ENCODE results near the gene CALD1. TPM values are rescaled to one million over a fixed set of nuclear protein-coding genes. Genes with fewer than 3 reads are reported as not detected.

CALD1 gene
- total and polyA plus RNA-seq, 8 donors, result 137 to 248 (median 224) TPM

DNA sequence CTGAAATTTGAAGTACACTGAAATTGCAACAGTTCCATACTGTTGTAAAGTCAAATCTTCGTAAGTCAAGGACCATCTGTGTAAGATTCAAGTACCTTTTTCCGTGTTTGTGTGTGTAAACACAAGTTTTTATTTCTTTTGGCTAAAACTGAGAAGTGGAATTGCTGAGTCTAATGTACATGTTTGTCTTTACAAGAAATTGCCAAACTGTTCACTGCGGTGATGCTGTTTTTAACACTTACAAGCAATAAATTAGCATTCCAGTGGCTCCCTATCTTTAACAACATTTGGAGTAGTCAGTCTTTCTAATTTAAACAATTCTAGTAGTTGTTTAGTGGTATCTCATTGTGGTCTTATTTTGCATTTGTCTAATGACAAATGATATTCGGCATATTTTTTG lies 23.3 kb downstream of the CALD1 start:
- H3K9me3 ChIP-seq, result peaks cover 0 to 3% of the 10 kb centered on the region in 2 donors
- TF ChIP-seq, protein P1, sequence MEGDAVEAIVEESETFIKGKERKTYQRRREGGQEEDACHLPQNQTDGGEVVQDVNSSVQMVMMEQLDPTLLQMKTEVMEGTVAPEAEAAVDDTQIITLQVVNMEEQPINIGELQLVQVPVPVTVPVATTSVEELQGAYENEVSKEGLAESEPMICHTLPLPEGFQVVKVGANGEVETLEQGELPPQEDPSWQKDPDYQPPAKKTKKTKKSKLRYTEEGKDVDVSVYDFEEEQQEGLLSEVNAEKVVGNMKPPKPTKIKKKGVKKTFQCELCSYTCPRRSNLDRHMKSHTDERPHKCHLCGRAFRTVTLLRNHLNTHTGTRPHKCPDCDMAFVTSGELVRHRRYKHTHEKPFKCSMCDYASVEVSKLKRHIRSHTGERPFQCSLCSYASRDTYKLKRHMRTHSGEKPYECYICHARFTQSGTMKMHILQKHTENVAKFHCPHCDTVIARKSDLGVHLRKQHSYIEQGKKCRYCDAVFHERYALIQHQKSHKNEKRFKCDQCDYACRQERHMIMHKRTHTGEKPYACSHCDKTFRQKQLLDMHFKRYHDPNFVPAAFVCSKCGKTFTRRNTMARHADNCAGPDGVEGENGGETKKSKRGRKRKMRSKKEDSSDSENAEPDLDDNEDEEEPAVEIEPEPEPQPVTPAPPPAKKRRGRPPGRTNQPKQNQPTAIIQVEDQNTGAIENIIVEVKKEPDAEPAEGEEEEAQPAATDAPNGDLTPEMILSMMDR (IDR thresholded peaks at IDR 0.05), result no peak
- no peak overlapping the region for H3K4me3 ChIP-seq
- no peaks in the 10 kb centered on the region for H3K36me3 ChIP-seq
- H3K27me3 ChIP-seq, result no peaks in the 10 kb centered on the region
- intact Hi-C loops (cut with DNase I), result no loop called here
- DNase-seq (no peak), ATAC-seq (no peak)
- H3K4me1 ChIP-seq, result no peaks in the 10 kb centered on the region
- no peak overlapping the region for H3K27ac ChIP-seq

DNA sequence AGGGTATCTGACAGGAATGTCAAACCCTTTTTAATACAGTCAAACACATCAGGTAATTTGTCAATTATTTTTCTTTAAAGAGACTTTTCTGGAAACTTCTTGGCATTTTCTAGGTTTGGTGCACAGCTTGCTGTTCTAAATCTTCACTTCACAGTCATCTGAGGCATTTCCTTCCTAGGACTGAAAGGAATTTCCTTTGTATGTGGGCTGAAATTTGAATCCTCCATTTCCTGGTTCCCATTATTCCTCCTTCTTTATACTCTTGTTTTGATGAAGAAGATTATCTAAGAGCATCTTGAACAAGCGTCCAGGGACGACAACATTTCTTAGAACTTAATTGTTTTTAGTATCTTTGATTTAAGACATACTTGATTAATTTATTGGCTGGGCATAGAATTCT lies 24.9 kb downstream of the CALD1 start:
- H3K27me3 ChIP-seq, result no peaks in the 10 kb centered on the region
- peaks cover 0 to 3% of the 10 kb centered on the region in 2 donors for H3K9me3 ChIP-seq
- peak overlapping the region in 1 of 2 donors; percentile 11 for H3K27ac ChIP-seq
- TF ChIP-seq, protein P1 (IDR thresholded peaks at IDR 0.05), result no peak
- no peak overlapping the region for H3K4me3 ChIP-seq
- ATAC-seq (no peak), DNase-seq (no peak)
- intact Hi-C loops (cut with DNase I), result no loop called here
- no peaks in the 10 kb centered on the region for H3K36me3 ChIP-seq
- H3K4me1 ChIP-seq, result no peaks in the 10 kb centered on the region

DNA sequence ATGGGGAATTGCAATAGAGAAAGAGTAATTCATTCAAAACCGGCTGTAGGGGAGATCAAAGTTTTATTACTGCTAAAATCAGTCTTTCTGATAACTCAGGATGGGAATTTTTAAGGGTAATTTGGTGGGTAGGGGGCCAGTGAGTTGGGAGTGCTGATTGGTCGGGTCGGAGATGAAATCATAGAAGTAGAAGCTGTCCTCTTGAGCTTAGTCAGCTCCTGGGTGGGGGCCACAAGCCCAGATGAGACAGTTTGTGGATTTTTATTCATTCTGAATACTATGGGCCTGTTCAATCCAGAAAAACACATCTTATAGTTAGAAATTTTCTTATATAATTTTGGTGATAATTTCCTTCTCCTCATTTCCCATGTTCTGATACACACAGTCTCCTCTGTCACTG lies 25.4 kb downstream of the CALD1 start:
- no peak for ATAC-seq
- H3K36me3 ChIP-seq, result no peaks in the 10 kb centered on the region
- H3K4me3 ChIP-seq, result no peak overlapping the region
- intact Hi-C loops (cut with DNase I), result no loop called here
- DNase-seq, result no peak
- peak overlapping the region in 1 of 2 donors; percentile 11 for H3K27ac ChIP-seq
- peaks cover 0 to 3% of the 10 kb centered on the region in 2 donors for H3K9me3 ChIP-seq
- TF ChIP-seq, protein P1 (IDR thresholded peaks at IDR 0.05), result no peak
- H3K4me1 ChIP-seq, result no peaks in the 10 kb centered on the region
- H3K27me3 ChIP-seq, result no peaks in the 10 kb centered on the region

DNA sequence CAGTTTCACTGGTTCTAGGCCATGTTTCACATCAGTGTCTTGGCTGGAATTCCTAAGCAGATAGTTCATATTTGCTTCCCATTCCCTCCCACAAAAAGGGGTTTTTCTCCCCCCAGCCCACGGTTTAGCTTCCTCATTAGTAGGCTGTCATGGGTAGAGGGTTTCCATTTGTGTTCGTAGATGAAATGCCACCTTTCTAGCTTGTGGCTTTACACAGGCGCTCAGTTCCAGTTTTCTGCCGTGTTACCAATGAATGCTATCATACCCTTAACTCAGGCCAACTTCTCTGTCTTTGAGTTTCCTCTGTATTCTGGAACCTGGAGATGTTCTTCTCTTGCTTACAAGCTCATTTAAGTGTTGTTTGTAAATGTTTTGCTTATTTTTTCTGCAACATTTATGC lies 26.8 kb downstream of the CALD1 start:
- intact Hi-C loops (cut with DNase I), result no loop called here

DNA sequence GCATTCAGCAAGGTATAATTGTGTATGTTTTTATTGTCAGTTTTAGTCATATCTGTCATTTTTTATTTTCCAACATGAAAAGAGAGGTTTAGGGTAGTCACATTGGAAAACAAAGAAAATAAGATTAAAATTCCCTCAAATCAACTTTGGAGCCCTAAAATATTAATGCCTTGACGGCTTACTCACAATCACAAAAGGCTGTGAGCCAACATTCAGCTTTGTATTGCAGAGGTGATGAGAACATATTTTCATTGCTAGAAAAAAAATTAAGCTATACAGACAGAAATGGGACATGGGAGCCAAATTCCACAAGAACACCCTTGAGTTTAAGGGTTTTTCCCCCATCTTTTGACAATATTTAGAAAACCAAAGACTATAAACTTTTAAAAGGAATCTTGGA lies 30.2 kb downstream of the CALD1 start:
- Histone ChIP-seq H3K4me1 (no peaks in the 10 kb centered on the region), H3K36me3 (no peaks in the 10 kb centered on the region), H3K4me3 (no peak overlapping the region), H3K27me3 (no peaks in the 10 kb centered on the region), H3K27ac (no peak overlapping the region), H3K9me3 (no peaks in the 10 kb centered on the region)
- no peak for ATAC-seq
- DNase-seq, result no peak
- intact Hi-C loops (cut with DNase I), result no loop called here
- TF ChIP-seq, protein P1 (IDR thresholded peaks at IDR 0.05), result no peak

More for the DNA sequence above, 26.8 kb downstream of the CALD1 start:
- no peaks in the 10 kb centered on the region for H3K4me1 ChIP-seq
- no peaks in the 10 kb centered on the region for H3K27me3 ChIP-seq
- TF ChIP-seq, protein P1 (IDR thresholded peaks at IDR 0.05), result no peak
- no peak for ATAC-seq
- H3K27ac ChIP-seq, result no peak overlapping the region
- H3K36me3 ChIP-seq, result no peaks in the 10 kb centered on the region
- H3K4me3 ChIP-seq, result no peak overlapping the region
- DNase-seq, result no peak
- H3K9me3 ChIP-seq, result peaks cover 0 to 3% of the 10 kb centered on the region in 2 donors

Data from left lung (tissue), 10 donors.